ENCODE data around the gene COL23A1. TPM values are rescaled to one million over a fixed set of nuclear protein-coding genes. Genes with fewer than 3 reads are reported as not detected.
"Not testable (repeated sequence)": the region's sequence is repeated elsewhere in the genome, so short reads cannot be mapped to it uniquely, and the experiment has no call there.

COL23A1 gene
- polyA plus RNA-seq, 3 donors: 5.7 to 8.7 (median 7.7) TPM

- DNase-seq (ENCODE audit: extremely low read depth in 1 of 11, low read depth in 9 of 11, low spot score in 4 of 11): no peak
These were observed 259.3 kb downstream of the COL23A1 start for GRCh38 chr5:178330791-178331404.

- no peak for DNase-seq (ENCODE audit: extremely low read depth in 1 of 11, low read depth in 9 of 11, low spot score in 4 of 11)
These were observed 261.1 kb downstream of the COL23A1 start for GRCh38 chr5:178328826-178329730.

GRCh38 chr5:178327931-178328711 lies 262.1 kb downstream of the COL23A1 start:
- DNase-seq (ENCODE audit: extremely low read depth in 1 of 11, low read depth in 9 of 11, low spot score in 4 of 11): no peak

- DNase-seq (ENCODE audit: extremely low read depth in 1 of 11, low read depth in 9 of 11, low spot score in 4 of 11): no peak
These were observed 262.7 kb downstream of the COL23A1 start for GRCh38 chr5:178327446-178327845.

- no peak for DNase-seq (ENCODE audit: extremely low read depth in 1 of 11, low read depth in 9 of 11, low spot score in 4 of 11)
These were observed 263.8 kb downstream of the COL23A1 start for GRCh38 chr5:178326374-178326715.

- peak; percentile 80 to 95 (median 86) for DNase-seq (ENCODE audit: extremely low read depth in 1 of 11, low read depth in 9 of 11, low spot score in 4 of 11)
These were observed 264.4 kb downstream of the COL23A1 start for GRCh38 chr5:178325679-178326373.

GRCh38 chr5:178325311-178325678 lies 264.9 kb downstream of the COL23A1 start:
- DNase-seq (ENCODE audit: extremely low read depth in 1 of 11, low read depth in 9 of 11, low spot score in 4 of 11): no peak

- DNase-seq (ENCODE audit: extremely low read depth in 1 of 11, low read depth in 9 of 11, low spot score in 4 of 11): no peak
These were observed 265.5 kb downstream of the COL23A1 start for GRCh38 chr5:178324481-178325310.

- no peak for DNase-seq (ENCODE audit: extremely low read depth in 1 of 11, low read depth in 9 of 11, low spot score in 4 of 11)
These were observed 266.2 kb downstream of the COL23A1 start for GRCh38 chr5:178323961-178324360.

GRCh38 chr5:178323541-178323865 lies 266.7 kb downstream of the COL23A1 start:
- DNase-seq (ENCODE audit: extremely low read depth in 1 of 11, low read depth in 9 of 11, low spot score in 4 of 11): no peak

- no peak for DNase-seq (ENCODE audit: extremely low read depth in 1 of 11, low read depth in 9 of 11, low spot score in 4 of 11)
These were observed 267.3 kb downstream of the COL23A1 start for GRCh38 chr5:178322736-178323540.

GRCh38 chr5:178320281-178320855 lies 269.8 kb downstream of the COL23A1 start:
- DNase-seq (ENCODE audit: extremely low read depth in 1 of 11, low read depth in 9 of 11, low spot score in 4 of 11): no peak

GRCh38 chr5:178319541-178320041 lies 270.6 kb downstream of the COL23A1 start:
- DNase-seq (ENCODE audit: extremely low read depth in 1 of 11, low read depth in 9 of 11, low spot score in 4 of 11): no peak

GRCh38 chr5:178318893-178319292 lies 271.3 kb downstream of the COL23A1 start:
- no peak for DNase-seq (ENCODE audit: extremely low read depth in 1 of 11, low read depth in 9 of 11, low spot score in 4 of 11)

- DNase-seq (ENCODE audit: extremely low read depth in 1 of 11, low read depth in 9 of 11, low spot score in 4 of 11): no peak
These were observed 271.8 kb downstream of the COL23A1 start for GRCh38 chr5:178318382-178318781.

GRCh38 chr5:178317727-178318126 lies 272.5 kb downstream of the COL23A1 start:
- not testable (repeated sequence) for DNase-seq (ENCODE audit: extremely low read depth in 1 of 11, low read depth in 9 of 11, low spot score in 4 of 11)
